H1 (cell line): ENCODE results near the gene NASP. TPM values are rescaled to one million over a fixed set of nuclear protein-coding genes. Genes with fewer than 3 reads are reported as not detected.

Experiments
- CEBPB ChIP-seq: IDR thresholded peaks from 2 replicates; pipeline ENCODE4 v1.6.1; 2012; ENCODE audit warnings: low read depth, low read length
- CHD1 ChIP-seq: IDR thresholded peaks from 2 replicates; pipeline ENCODE4 v1.6.1; 2012; ENCODE audit warnings: low read depth, low read length, improper control_type of control experiment
- CHD7 ChIP-seq: fragments of 300-600 bp; sonication (generic); IDR thresholded peaks from 2 replicates; pipeline ENCODE4 v1.7.1; 2012; ENCODE audit warnings: low read length, moderate library complexity, mild to moderate bottlenecking, inconsistent platforms; ENCODE audit not compliant: insufficient replicate concordance
- GABPA ChIP-seq: IDR thresholded peaks from 2 replicates; pipeline ENCODE4 v1.6.1; 2011; ENCODE audit warnings: mild to moderate bottlenecking, low read length, moderate library complexity, borderline replicate concordance; ENCODE audit not compliant: insufficient read depth
- HDAC6 ChIP-seq: IDR thresholded peaks from one replicate; pipeline ENCODE4 v1.7.1; 2012; ENCODE audit warnings: low read depth, mild to moderate bottlenecking, inconsistent platforms, low read length, moderate library complexity
- JUN ChIP-seq: IDR thresholded peaks from 2 replicates; pipeline ENCODE4 v1.6.1; 2011; ENCODE audit warnings: low read depth, mild to moderate bottlenecking, improper control_type of control experiment, low read length
- MAX ChIP-seq: IDR thresholded peaks from 2 replicates; pipeline ENCODE4 v1.6.1; 2012; ENCODE audit warnings: inconsistent platforms
- RNF2 ChIP-seq: fragments of 200-900, 300-1000 bp; sonication (generic); IDR thresholded peaks from 2 replicates; pipeline ENCODE4 v1.7.1; 2016; ENCODE audit warnings: borderline replicate concordance, low read depth, mild to moderate bottlenecking, antibody characterized with exemption, low read length; ENCODE audit not compliant: poor library complexity, severe bottlenecking; ENCODE audit errors: missing control alignments
- RXRA ChIP-seq: IDR thresholded peaks from 2 replicates; pipeline ENCODE4 v1.6.1; 2011; ENCODE audit warnings: low read depth, mild to moderate bottlenecking, low read length, moderate library complexity; ENCODE audit not compliant: insufficient read depth
- SIN3A ChIP-seq, 2 experiments: IDR thresholded peaks in 1 of 2; conservative IDR thresholded peaks in 1 of 2; 2 replicates each; pipeline ENCODE4 v1.6.1; 2011 to 2012; ENCODE audit warnings: low read length in 2 of 2, improper control_type of control experiment in 1 of 2, low read depth in 1 of 2, mild to moderate bottlenecking in 1 of 2
- polyA plus RNA-seq, 7 experiments: library from polyadenylated mRNA; depleted of rRNA in 3 of 7; stranded (reverse) in 5 of 7; unstranded in 2 of 7; fragments of >200 nt in 5 of 7; fragments of 200-250 nt in 2 of 7; gene quantifications; 1 replicate in 5 of 7; 2 replicates in 1 of 7; 4 replicates in 1 of 7; pipeline versions ENCODE4 v1.2.1 to v1.2.3, GENCODE V29; 2011 to 2013; ENCODE audit warnings: missing spikeins in 2 of 7, mixed read lengths in 2 of 7
- total RNA-seq: library from RNA; stranded (reverse); fragmentation: NEBNext Ultra II Directional; extraction: Animal tissue kit (Norgen Biotek cat#: 25700); gene quantifications from 2 replicates; pipeline ENCODE4 v1.2.1, GENCODE V29; 2021

The NASP gene
- total and polyA plus RNA-seq, 2 of the 8 experiments (the other 6 are each of a cell fraction or from before 2014, with no cell fraction given) = 263 to 647 TPM

- no peak for TF ChIP-seq CHD7
- no peak for TF ChIP-seq RXRA
- TF ChIP-seq CEBPB = no peak
- no peak for TF ChIP-seq RNF2
- no peak for TF ChIP-seq MAX
- no peak for TF ChIP-seq SIN3A (conservative IDR thresholded peaks at IDR 0.05 in 1 of 2, IDR thresholded peaks at IDR 0.05 in 1 of 2; ENCODE audit: low read depth in 1 of 2, low read length in 2 of 2)
- no peak for TF ChIP-seq GABPA
- no peak for TF ChIP-seq CHD1
- no peak for TF ChIP-seq JUN
- no peak for TF ChIP-seq HDAC6
These were observed 13.8 kb upstream of the NASP start (continued) for GRCh38 chr1:45569962-45570581.
